Spinal cord (tissue), 10 donors: ENCODE measurements around the gene RNF145. TPM values are rescaled to one million over a fixed set of nuclear protein-coding genes. Genes with fewer than 3 reads are reported as not detected.

Experiments used
- DNase-seq, 6 donors: peaks; one replicate each; pipeline versions ENCODE4 v3.0.0 to v3.0.0-alpha.2; 2013 to 2015; ENCODE audit warnings: low spot score in 6 of 6, low read depth in 4 of 6
- H3K27ac ChIP-seq: one replicate; pipeline ENCODE4 v1.5.1; 2013; ENCODE audit warnings: low read depth, low read length, control low read depth
- H3K27me3 ChIP-seq: one replicate; pipeline ENCODE4 v1.6.1; 2013; ENCODE audit warnings: low read length; ENCODE audit not compliant: control insufficient read depth, insufficient read depth
- H3K36me3 ChIP-seq: one replicate; pipeline ENCODE4 v1.6.1; 2013; ENCODE audit warnings: low read length; ENCODE audit not compliant: control insufficient read depth, insufficient read depth
- H3K4me1 ChIP-seq: one replicate; pipeline ENCODE4 v1.6.1; 2013; ENCODE audit warnings: low read length; ENCODE audit not compliant: control insufficient read depth, insufficient read depth
- H3K4me3 ChIP-seq: one replicate; pipeline ENCODE4 v1.5.1; 2013; ENCODE audit warnings: low read depth, low read length, control low read depth
- H3K9me3 ChIP-seq: one replicate; pipeline ENCODE4 v1.6.1; 2013; ENCODE audit warnings: low read length; ENCODE audit not compliant: control insufficient read depth, insufficient read depth
- WGBS: methylation state at CpG from one replicate; pipeline ENCODE4 v1.1.5; 2013; ENCODE audit warnings: missing lambda C conversion rate; ENCODE audit not compliant: insufficient coverage; 5-methylcytosine and 5-hydroxymethylcytosine counted together
- polyA plus RNA-seq, 2 donors: library from polyadenylated mRNA; unstranded; fragments of 120-200 nt; gene quantifications; one replicate each; pipeline ENCODE4 v1.2.1, GENCODE V29; 2013; ENCODE audit not compliant: insufficient read length in 2 of 2
- small RNA-seq: library from RNA; depleted of rRNA; stranded (forward); fragments of <200 nt; gene quantifications from one replicate; pipeline ENCODE3, GENCODE V24; 2014; ENCODE audit warnings: low replicate concordance
- total RNA-seq, 2 donors: library from RNA; depleted of rRNA in 1 of 2; stranded (reverse); fragments of 120-200 nt in 1 of 2; fragments of >200 nt in 1 of 2; gene quantifications; one replicate each; pipeline versions ENCODE4 v1.2.3 to v1.2.4, GENCODE V29; 2013 to 2014
- donor health status: healthy.

The RNF145 gene
- total and polyA plus RNA-seq, 4 donors, result 52.2 to 105 (median 85.6) TPM

DNA sequence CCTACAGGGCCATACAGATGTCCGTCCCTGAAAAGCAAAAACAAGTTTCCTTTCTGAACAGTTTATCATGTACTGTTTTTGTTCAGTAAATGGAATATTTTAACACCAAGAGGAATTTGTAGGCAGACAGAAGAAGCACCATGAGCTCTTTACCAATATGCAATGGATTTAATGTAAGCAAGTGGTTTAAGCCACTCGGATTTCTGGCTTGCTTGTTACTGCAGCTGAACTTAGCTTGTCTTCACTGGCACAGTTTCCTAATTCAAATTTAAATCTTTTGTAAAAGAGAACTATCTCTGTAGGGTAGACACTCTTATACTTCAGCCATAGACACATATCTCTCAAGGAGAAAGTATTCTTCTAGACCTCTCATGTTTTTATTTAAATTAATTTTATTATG, 96.9 kb downstream of the RNF145 start:
- no peak for DNase-seq
- Histone ChIP-seq H3K4me3 (no peak overlapping the region), H3K36me3 (no peaks in the 10 kb centered on the region), H3K27me3 (peaks cover 2% of the 10 kb centered on the region), H3K9me3 (no peaks in the 10 kb centered on the region), H3K4me1 (no peaks in the 10 kb centered on the region), H3K27ac (no peak overlapping the region)
- WGBS, result no CpG with 5 or more reads among the region's 2 CpGs

Small RNAs within 50 kb of the gene (small RNA-seq; reads per million reads assigned to genes)
- gene RF00263, result not detected

Other genes with a start within 250 kb of the RNF145 start
- 10 to 100 TPM; 23.5 to 42.4 TPM for gene EBF1, start 109.6 kb downstream of the RNF145 start, total RNA-seq
- gene EBF1, start 109.6 kb downstream of the RNF145 start, polyA plus RNA-seq, result 10 to 100 TPM; 55.6 to 67.4 TPM
- gene UBLCP1, start 53.7 kb upstream of the RNF145 start, total RNA-seq, result 10 to 100 TPM; 31.2 to 32.7 TPM
- 10 to 100 TPM; 49.1 to 67.0 TPM for gene UBLCP1, start 53.7 kb upstream of the RNF145 start, polyA plus RNA-seq
- not detected for gene IL12B, start 120.9 kb upstream of the RNF145 start, total RNA-seq
- not detected for gene IL12B, start 120.9 kb upstream of the RNF145 start, polyA plus RNA-seq